Measurements from ENCODE around the gene WBP11. TPM values are rescaled to one million over a fixed set of nuclear protein-coding genes. Genes with fewer than 3 reads are reported as not detected.

WBP11 gene
- total RNA-seq, 2 experiments from 2014 or later: 102 to 116 TPM

DNA sequence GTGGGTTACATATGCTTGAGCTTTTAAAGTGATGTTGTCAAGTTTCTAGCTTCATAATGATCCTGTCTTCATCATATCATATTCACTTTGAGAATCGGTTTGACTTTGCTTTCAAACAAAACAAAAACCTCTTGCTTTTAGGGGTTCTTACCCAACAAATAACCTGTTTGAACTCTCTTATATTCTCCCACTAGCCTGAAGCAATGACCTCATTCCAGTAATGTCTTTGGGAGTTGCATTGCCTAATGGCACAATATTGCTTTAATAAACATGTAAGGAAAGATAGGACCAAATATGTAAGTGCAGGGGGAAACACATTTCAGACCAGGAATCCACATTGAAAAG is 27.7 kb downstream of the WBP11 start:
- H3K9me3 Mint-ChIP-seq (ENCODE audit: low read depth): no peaks in the 10 kb centered on the region
- H3K4me1 Mint-ChIP-seq: peaks cover 39% of the 10 kb centered on the region
- ATAC-seq (no peak), DNase-seq (no peak)
- H3K27ac Mint-ChIP-seq: peak overlapping the region; percentile 99
- H3K27me3 Mint-ChIP-seq: no peaks in the 10 kb centered on the region
- peaks cover 2% of the 10 kb centered on the region for H3K36me3 Mint-ChIP-seq
- CTCF ChIA-PET: interaction anchor here (0.7 to 7.7 kb wide), 11 partner anchors 16 to 220 kb away, joined by 3 to 81 read pairs (median 4); partner anchors contain the start of genes C12orf60 and WBP11
- H3K4me3 Mint-ChIP-seq: peak overlapping the region; percentile 90

DNA sequence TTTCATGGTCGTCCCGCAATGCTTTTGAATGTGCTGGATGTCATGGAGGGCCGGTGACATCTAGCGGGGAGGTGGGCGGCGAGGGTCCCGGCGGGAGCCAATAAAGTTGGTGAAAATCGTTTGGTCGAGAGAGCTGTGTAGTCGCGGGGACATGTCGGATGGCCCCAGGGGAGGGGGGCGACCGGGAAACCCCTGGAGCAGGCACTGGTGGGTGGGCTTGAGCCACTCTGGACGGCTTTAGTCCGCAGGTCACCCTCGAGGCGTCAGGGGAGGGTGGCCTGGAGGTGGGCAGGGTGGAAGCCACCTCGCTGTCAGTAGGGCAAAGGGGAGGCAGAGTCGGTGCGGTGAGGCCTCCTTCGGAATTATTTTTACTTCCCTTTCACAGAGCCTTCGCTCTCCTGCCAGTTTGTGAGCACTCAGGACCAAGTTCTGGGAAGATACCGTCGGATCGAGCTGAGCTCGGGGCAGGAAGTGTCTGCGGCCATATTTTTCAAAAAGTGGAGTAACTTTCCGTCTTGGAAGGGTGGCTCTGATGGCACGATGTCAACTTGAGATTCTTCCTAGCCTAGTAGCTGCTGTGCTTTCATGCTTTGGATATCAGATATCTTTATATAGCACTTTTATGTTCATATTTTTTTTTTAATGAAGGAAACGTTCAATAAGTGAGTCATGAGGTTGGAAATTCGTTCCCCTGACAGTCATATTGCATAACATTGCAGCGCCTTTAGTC is 28.2 kb downstream of the WBP11 start:
- Mint-ChIP-seq H3K27ac (peak overlapping the region; percentile 99), H3K27me3 (no peaks in the 10 kb centered on the region), H3K4me1 (peaks cover 35% of the 10 kb centered on the region), H3K4me3 (peak overlapping the region; percentile 90), H3K9me3 (ENCODE audit: low read depth) (no peaks in the 10 kb centered on the region), H3K36me3 (peaks cover 7% of the 10 kb centered on the region)
- CTCF ChIA-PET: interaction anchor here (0.7 to 7.7 kb wide), 12 partner anchors 17 to 221 kb away, joined by 3 to 81 read pairs (median 4); partner anchors contain the start of genes C12orf60 and WBP11
- DNase-seq (peak; percentile 55), ATAC-seq (no peak)

DNA sequence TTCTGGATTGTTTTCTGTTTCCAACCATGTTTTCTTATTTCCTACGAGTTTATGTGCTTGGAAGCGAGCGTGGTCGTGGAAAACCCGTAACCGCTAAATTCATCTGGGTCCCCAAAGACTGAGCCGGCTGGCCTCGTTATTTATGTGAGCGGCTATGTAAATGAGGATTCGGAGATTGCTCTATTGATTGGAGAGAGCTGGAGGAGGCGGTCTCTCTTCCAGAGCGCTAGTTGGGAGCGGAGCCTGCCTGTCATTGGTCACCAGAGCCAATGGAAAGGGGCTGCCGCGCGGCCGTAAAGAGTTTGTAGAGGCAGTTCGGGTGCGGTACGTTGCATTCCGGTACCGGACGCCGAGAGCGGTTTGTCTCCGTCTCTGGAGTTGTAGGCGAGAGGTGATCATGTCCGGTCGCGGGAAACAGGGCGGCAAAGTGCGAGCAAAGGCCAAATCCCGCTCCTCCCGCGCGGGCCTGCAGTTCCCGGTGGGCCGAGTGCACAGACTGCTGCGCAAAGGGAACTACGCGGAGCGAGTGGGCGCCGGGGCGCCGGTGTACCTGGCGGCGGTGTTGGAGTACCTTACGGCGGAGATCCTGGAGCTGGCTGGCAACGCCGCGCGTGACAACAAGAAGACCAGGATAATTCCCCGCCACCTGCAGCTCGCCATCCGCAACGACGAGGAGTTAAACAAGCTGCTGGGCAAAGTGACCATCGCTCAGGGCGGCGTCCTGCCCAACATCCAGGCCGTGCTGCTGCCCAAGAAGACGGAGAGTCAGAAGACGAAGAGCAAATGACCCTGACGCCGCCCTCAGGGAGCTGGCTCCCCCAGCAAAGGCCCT is 29.0 kb downstream of the WBP11 start:
- no peaks in the 10 kb centered on the region for H3K27me3 Mint-ChIP-seq
- CTCF ChIA-PET: interaction anchor here (0.9 to 7.7 kb wide), 13 partner anchors 18 to 222 kb away, joined by 3 to 81 read pairs (median 5); partner anchors contain the start of genes C12orf60 and WBP11
- DNase-seq: peak; percentile 97
- H3K4me1 Mint-ChIP-seq: peaks cover 32% of the 10 kb centered on the region
- peak; percentile 75 for ATAC-seq
- peaks cover 15% of the 10 kb centered on the region for H3K36me3 Mint-ChIP-seq
- H3K27ac Mint-ChIP-seq: peak overlapping the region; percentile 99
- H3K9me3 Mint-ChIP-seq (ENCODE audit: low read depth): no peaks in the 10 kb centered on the region
- peak overlapping the region; percentile 90 for H3K4me3 Mint-ChIP-seq

DNA sequence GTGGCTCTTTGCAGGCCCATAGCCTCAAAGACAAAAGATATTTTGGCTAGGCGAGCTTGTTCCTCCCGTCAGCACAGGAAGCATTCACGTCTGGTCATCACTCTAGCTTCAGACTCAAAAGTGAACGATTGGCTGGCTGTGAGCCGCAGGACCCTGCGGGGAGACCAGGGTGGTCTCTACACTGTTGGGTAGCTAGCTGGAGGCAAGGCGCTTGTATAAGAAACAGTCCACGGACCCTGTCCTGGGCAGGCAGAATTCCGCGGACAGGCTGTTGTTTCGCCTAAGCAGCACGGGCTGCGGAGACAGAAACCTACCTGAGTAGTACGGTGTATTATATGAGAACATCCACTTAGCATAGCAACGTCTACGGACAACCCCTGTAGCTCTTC is 29.6 kb downstream of the WBP11 start:
- ATAC-seq (peak; percentile 14), DNase-seq (no peak)
- Mint-ChIP-seq H3K4me3 (peak overlapping the region; percentile 90), H3K27ac (peak overlapping the region; percentile 99), H3K27me3 (no peaks in the 10 kb centered on the region), H3K36me3 (peaks cover 20% of the 10 kb centered on the region), H3K4me1 (peaks cover 36% of the 10 kb centered on the region), H3K9me3 (ENCODE audit: low read depth) (no peaks in the 10 kb centered on the region)
- CTCF ChIA-PET: interaction anchor here (0.9 to 7.7 kb wide), 9 partner anchors 8 to 448 kb away, joined by 3 to 81 read pairs (median 5); partner anchors contain the start of genes C12orf60, RERG and WBP11

DNA sequence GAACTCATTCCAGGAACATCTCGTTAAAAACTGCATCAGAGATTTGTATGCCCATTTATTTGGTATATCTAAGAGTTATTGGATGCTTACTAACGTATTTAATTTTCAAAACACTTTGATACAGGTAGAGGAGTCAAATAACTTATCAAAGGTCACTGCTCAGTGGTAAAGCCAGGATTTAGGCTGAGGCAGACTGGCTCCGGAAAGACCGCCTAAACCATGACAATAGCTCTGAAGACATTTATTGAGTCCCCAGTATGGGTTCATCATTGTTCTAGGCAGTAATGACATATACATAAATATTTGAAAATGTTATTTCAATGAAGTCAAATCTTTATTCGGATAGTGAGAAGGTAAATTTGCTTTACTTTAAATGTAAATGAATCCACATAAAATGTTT is 30.3 kb downstream of the WBP11 start:
- DNase-seq: no peak
- Mint-ChIP-seq H3K9me3 (ENCODE audit: low read depth) (no peaks in the 10 kb centered on the region), H3K27me3 (no peaks in the 10 kb centered on the region), H3K4me3 (peak overlapping the region; percentile 90), H3K36me3 (peaks cover 22% of the 10 kb centered on the region), H3K4me1 (peaks cover 39% of the 10 kb centered on the region), H3K27ac (peak overlapping the region; percentile 99)
- ATAC-seq: no peak
- CTCF ChIA-PET: interaction anchor here (0.9 to 7.7 kb wide), 7 partner anchors 9 to 448 kb away, joined by 3 to 81 read pairs (median 5); partner anchors contain the start of genes ATF7IP, C12orf60, RERG and WBP11

DNA sequence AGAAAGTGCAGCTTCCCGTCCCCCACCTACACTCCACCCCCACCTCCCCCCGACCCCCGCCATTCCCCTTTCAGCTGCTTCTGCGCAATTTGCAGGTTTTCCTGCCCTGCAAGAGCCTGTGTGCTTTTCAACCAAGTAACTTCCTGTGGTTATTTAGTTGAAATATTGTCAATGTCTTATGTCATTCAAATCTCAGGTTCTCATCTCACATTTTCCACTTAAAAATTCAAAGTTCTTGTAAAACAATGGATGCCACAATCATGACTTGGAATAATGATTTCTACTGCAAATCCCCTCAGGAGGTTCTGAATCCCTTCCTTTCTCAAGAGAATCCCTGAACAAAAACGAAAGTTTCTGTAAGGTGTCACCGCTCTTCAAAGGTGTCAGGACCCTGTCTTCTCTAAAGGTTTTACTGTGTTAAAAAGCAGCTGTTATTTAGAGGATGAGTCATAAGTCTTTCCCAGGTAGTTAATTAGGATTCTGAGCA is 31.6 kb downstream of the WBP11 start:
- Mint-ChIP-seq H3K27me3 (no peaks in the 10 kb centered on the region), H3K36me3 (peaks cover 34% of the 10 kb centered on the region), H3K4me3 (peak overlapping the region; percentile 92), H3K9me3 (ENCODE audit: low read depth) (no peaks in the 10 kb centered on the region), H3K4me1 (peaks cover 48% of the 10 kb centered on the region), H3K27ac (peak overlapping the region; percentile 99)
- CTCF ChIA-PET: interaction anchor here (0.7 to 7.7 kb wide), 10 partner anchors 26 to 800 kb away, joined by 3 to 81 read pairs (median 4); partner anchors contain the start of genes ARHGDIB, C12orf60 and WBP11
- ATAC-seq (no peak), DNase-seq (peak; percentile 58)

DNA sequence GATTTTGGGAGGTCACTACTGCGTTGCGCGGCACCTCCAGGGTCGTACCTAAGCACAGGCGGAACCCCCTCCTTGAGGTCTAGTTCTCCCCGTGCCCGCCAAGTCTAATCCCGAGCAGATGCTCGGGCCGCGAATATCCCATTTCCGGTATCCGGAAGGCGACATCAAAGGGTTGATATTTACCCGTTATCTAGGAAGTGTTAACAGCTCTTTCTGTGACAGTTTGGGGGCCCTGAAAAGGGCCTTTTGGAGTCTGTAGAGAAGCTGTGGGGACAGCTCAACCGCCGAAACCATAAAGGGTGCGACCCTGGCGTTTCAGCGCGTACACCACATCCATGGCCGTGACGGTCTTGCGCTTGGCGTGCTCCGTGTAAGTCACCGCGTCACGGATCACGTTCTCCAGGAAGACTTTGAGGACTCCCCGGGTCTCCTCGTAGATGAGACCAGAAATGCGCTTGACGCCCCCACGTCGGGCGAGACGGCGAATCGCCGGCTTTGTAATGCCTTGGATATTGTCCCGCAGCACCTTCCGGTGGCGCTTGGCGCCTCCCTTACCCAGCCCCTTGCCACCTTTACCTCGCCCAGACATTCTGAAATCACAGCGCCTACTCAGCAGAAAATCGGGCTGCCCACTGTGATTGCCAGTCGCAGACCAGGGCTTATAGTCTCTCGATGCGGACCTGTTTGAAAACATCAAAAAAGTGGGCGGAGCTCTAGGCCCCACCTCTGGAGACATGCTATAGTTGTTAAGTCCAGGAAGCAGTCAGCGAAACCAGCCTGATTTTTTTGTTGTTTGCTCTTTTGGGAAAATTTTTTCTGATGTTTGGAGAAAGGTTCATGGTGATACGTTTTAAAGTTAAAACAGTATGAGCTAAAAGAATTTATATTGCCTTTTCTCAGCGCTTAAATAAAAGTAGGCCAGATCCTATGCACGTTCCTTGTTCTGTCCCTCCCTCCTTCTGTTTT is 32.5 kb downstream of the WBP11 start:
- DNase-seq (peak; percentile 98), ATAC-seq (peak; percentile 37)
- H3K9me3 Mint-ChIP-seq (ENCODE audit: low read depth): peaks cover 4% of the 10 kb centered on the region
- CTCF ChIA-PET: interaction anchor here (0.7 to 7.7 kb wide), 18 partner anchors 10 to 801 kb away, joined by 3 to 81 read pairs (median 4); partner anchors contain the start of genes ARHGDIB, ATF7IP, C12orf60 and WBP11
- H3K27me3 Mint-ChIP-seq: no peaks in the 10 kb centered on the region
- H3K27ac Mint-ChIP-seq: peak overlapping the region; percentile 99
- peaks cover 44% of the 10 kb centered on the region for H3K4me1 Mint-ChIP-seq
- H3K36me3 Mint-ChIP-seq: peaks cover 42% of the 10 kb centered on the region
- peak overlapping the region; percentile 92 for H3K4me3 Mint-ChIP-seq

DNA sequence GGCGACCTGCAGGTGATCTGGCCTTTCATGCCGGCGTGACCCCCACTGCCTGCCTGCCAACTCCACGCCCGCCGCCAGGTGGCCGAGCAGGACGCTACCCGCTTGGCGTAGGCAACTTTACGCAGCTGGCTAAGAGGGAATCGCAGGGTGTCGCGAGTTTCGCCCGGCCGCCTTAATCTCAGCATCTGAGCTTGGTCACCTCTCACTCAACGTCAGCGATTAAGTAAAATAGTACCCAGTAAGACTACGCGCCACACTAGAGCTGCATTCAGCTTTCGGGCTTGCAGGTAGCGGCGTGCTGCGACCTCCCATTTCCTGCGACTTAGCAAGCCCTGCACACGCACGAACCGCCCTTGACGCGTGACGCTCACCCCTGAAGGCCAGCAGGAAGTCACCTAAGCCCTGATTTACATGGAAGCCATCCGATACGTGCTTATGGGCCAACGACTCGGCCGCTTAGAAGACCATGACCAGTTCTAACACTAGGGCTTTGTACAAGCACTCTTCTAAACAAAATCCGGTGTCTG is 33.2 kb downstream of the WBP11 start:
- H3K27ac Mint-ChIP-seq: peak overlapping the region; percentile 99
- H3K9me3 Mint-ChIP-seq (ENCODE audit: low read depth): peaks cover 6% of the 10 kb centered on the region
- CTCF ChIA-PET: interaction anchor here (0.7 to 7.7 kb wide), 14 partner anchors 11 to 532 kb away, joined by 3 to 81 read pairs (median 4); partner anchors contain the start of genes ATF7IP, C12orf60 and WBP11
- H3K27me3 Mint-ChIP-seq: no peaks in the 10 kb centered on the region
- peaks cover 45% of the 10 kb centered on the region for H3K4me1 Mint-ChIP-seq
- peak overlapping the region; percentile 92 for H3K4me3 Mint-ChIP-seq
- ATAC-seq: peak; percentile 34
- DNase-seq: peak; percentile 92
- peaks cover 49% of the 10 kb centered on the region for H3K36me3 Mint-ChIP-seq

DNA sequence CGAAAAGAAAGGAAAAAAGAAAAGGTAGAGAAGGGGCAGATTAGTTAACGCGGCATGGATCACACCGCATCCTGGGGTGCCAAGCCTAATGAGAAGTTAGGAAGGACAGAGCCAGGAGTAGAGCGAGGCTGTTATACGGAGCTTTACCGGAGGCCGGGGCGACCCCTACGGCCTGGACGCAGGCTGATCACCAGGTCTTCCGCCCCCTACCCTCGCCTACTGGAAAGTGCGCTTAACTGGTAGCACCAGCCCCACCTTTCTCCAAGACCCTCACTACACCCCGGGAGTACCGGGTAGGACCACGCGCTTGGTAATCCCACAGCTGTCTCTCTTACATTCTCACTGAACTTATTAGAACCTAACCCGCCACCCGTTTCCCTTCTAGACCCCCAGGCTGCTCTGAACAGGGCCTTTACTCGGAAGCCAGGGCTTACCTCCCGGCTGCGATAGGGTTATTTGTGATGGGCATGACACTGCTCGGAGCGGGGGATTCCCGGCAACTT is 33.8 kb downstream of the WBP11 start:
- peak overlapping the region; percentile 99 for H3K27ac Mint-ChIP-seq
- H3K4me3 Mint-ChIP-seq: peak overlapping the region; percentile 92
- H3K27me3 Mint-ChIP-seq: no peaks in the 10 kb centered on the region
- CTCF ChIA-PET: interaction anchor here (0.7 to 7.7 kb wide), 19 partner anchors 11 to 531 kb away, joined by 3 to 81 read pairs (median 4); partner anchors contain the start of genes ATF7IP, C12orf60 and WBP11
- H3K4me1 Mint-ChIP-seq: peaks cover 45% of the 10 kb centered on the region
- DNase-seq (peak; percentile 72), ATAC-seq (peak; percentile 2)
- peaks cover 51% of the 10 kb centered on the region for H3K36me3 Mint-ChIP-seq
- H3K9me3 Mint-ChIP-seq (ENCODE audit: low read depth): peaks cover 6% of the 10 kb centered on the region

DNA sequence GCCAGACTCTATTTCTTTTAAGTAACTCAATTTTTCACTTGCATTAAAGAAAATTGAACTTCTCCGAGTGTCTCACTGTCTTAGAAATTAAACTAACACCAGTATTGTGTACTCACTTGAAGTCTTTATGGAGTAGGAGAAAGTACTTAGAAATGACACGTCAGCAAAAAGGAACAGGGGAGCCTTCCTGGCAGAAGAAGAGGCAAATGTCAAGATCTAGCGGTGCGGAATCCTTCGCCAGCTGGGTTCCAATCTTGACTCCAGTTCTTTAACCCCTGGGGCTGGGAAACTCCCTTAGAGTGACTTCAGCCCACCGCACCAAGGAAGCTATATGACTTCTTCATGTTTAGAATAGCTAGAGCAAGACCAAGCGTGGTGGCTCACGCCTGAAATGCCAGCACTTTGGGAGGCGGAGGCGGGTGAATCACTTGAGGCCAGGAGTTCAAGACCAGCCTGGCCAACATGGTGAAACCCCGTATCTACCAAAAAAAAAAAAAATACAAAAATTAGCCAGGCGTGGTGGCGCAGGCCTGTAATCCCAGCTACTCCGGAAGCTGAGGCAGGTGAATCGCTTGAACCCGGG is 34.4 kb downstream of the WBP11 start:
- CTCF ChIA-PET: interaction anchor here (0.8 to 7.7 kb wide), 13 partner anchors 11 to 531 kb away, joined by 3 to 81 read pairs (median 4); partner anchors contain the start of genes ATF7IP, C12orf60 and WBP11
- Mint-ChIP-seq H3K36me3 (peaks cover 53% of the 10 kb centered on the region), H3K9me3 (ENCODE audit: low read depth) (peaks cover 6% of the 10 kb centered on the region), H3K27ac (peak overlapping the region; percentile 99), H3K4me3 (peak overlapping the region; percentile 92), H3K4me1 (peaks cover 43% of the 10 kb centered on the region), H3K27me3 (no peaks in the 10 kb centered on the region)
- no peak for ATAC-seq
- peak; percentile 59 for DNase-seq

DNA sequence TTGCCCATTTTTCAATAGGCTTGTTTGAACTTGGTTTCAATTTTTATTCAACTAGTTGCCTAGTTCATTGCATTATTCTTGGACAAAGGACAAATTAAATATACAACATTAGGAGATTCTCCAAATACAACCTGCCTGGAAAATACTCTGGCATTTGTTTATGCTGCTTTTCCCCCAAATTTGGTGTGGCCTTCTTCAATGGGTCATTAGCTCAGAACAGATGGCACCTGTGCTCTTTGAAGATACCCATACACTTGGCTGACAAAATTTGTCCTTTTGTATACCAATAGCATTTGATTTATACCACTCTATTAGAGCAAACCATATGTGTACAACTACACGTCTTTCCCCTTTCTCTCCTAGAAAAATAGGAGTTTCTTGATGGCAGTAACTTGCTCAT is 35.7 kb downstream of the WBP11 start:
- H3K4me1 Mint-ChIP-seq: peaks cover 38% of the 10 kb centered on the region
- CTCF ChIA-PET: no interaction called here

More for the DNA sequence above, 35.7 kb downstream of the WBP11 start:
- Mint-ChIP-seq H3K9me3 (ENCODE audit: low read depth) (peaks cover 6% of the 10 kb centered on the region), H3K36me3 (peaks cover 58% of the 10 kb centered on the region), H3K27me3 (no peaks in the 10 kb centered on the region), H3K4me3 (peak overlapping the region; percentile 47), H3K27ac (no peak overlapping the region)
- DNase-seq (no peak), ATAC-seq (no peak)
